H1 (cell line): ENCODE results near the gene C1orf146. TPM values are rescaled to one million over a fixed set of nuclear protein-coding genes. Genes with fewer than 3 reads are reported as not detected.

Experiments
- ATF2 ChIP-seq: IDR thresholded peaks from 2 replicates; pipeline ENCODE4 v1.6.1; 2012; ENCODE audit warnings: low read length, inconsistent platforms
- polyA plus RNA-seq, 7 experiments: library from polyadenylated mRNA; depleted of rRNA in 3 of 7; stranded (reverse) in 5 of 7; unstranded in 2 of 7; fragments of >200 nt in 5 of 7; fragments of 200-250 nt in 2 of 7; gene quantifications; 1 replicate in 5 of 7; 2 replicates in 1 of 7; 4 replicates in 1 of 7; pipeline versions ENCODE4 v1.2.1 to v1.2.3, GENCODE V29; 2011 to 2013; ENCODE audit warnings: missing spikeins in 2 of 7, mixed read lengths in 2 of 7
- total RNA-seq: library from RNA; stranded (reverse); fragmentation: NEBNext Ultra II Directional; extraction: Animal tissue kit (Norgen Biotek cat#: 25700); gene quantifications from 2 replicates; pipeline ENCODE4 v1.2.1, GENCODE V29; 2021

C1orf146 gene
- total and polyA plus RNA-seq, 2 of the 8 experiments (the other 6 are each of a cell fraction or from before 2014, with no cell fraction given) = not detected

DNA sequence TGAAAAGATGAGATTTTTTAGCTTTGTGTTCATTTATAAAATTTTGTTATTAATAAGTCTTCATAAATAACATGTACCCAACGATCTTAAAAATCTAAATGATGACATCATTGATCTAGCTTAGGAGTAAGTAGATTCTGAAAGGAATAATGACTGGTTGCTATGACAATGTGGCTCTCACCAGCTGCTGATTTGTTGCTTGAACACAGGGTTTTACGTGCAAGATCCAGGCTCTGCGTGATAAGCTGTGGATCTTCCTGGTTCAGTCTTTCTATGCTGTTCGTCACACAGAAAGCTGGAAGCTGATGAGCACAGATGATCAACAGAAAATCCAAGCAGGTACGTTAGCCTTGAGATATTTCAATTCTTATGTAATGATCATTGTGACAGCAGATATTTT lies 49.1 kb upstream of the C1orf146 start (continued):
- TF ChIP-seq ATF2 = no peak
